Loucy (cell line): ENCODE data around the gene C5orf46.

Experiments used
- CTCF ChIP-seq: fragments of 200-600 bp; sonication (generic); conservative IDR thresholded peaks from 2 replicates; pipeline ENCODE4 v1.5.1; 2014; ENCODE audit warnings: mild to moderate bottlenecking, antibody characterized with exemption, low read length
- EZH2phosphoT487 ChIP-seq: fragments of 200-600 bp; IDR thresholded peaks from 2 replicates; pipeline ENCODE4 v1.6.1; 2018; ENCODE audit warnings: antibody characterized with exemption, mild to moderate bottlenecking, moderate library complexity, borderline replicate concordance

GRCh38 chr5:147878066-147878759 is 28.1 kb downstream of the C5orf46 start, which contains the start of gene SCGB3A2:
- no peak for TF ChIP-seq CTCF
- no peak for TF ChIP-seq EZH2phosphoT487
